Hepatocyte (in vitro differentiated cells): Measurements from ENCODE around the gene TMEM14C. TPM values are rescaled to one million over a fixed set of nuclear protein-coding genes. Genes with fewer than 3 reads are reported as not detected.
A peak's percentile ranks its signal among the peaks of the same experiment; 100 is the strongest.
"Not testable (repeated sequence)": the region's sequence is repeated elsewhere in the genome, so short reads cannot be mapped to it uniquely, and the experiment has no call there.

Experiments
- DNase-seq: peaks from one replicate; pipeline ENCODE4 v3.0.0-alpha.2; 2016; ENCODE audit warnings: low spot score
- H2AFZ ChIP-seq: fragments of 200-600 bp; sonication (generic); 2 replicates; pipeline ENCODE4 v1.6.0; 2016; ENCODE audit warnings: antibody characterized with exemption, mild to moderate bottlenecking
- H3K27ac ChIP-seq: fragments of 200-600 bp; sonication (generic); 2 replicates; pipeline ENCODE4 v1.5.1; 2016; ENCODE audit warnings: mild to moderate bottlenecking
- H3K27me3 ChIP-seq: fragments of 200-600 bp; sonication (generic); 2 replicates; pipeline ENCODE4 v1.6.1; 2016
- H3K36me3 ChIP-seq: fragments of 200-600 bp; sonication (generic); replicated peaks from 2 replicates; pipeline ENCODE4 v1.5.1; 2016; ENCODE audit warnings: low read depth; ENCODE audit not compliant: insufficient read depth
- H3K4me1 ChIP-seq: fragments of 200-600 bp; sonication (generic); 2 replicates; pipeline ENCODE4 v1.5.1; 2016; ENCODE audit warnings: mild to moderate bottlenecking, moderate library complexity; ENCODE audit not compliant: insufficient read depth
- H3K4me2 ChIP-seq: fragments of 200-600 bp; sonication (generic); 2 replicates; pipeline ENCODE4 v1.6.0; 2016
- H3K4me3 ChIP-seq: fragments of 200-600 bp; sonication (generic); 2 replicates; pipeline ENCODE4 v1.5.1; 2016; ENCODE audit warnings: mild to moderate bottlenecking
- H3K79me2 ChIP-seq: fragments of 200-600 bp; sonication (generic); 2 replicates; pipeline ENCODE4 v1.6.0; 2017; ENCODE audit warnings: mild to moderate bottlenecking
- H3K9me2 ChIP-seq: fragments of 200-600 bp; sonication (generic); replicated peaks from 2 replicates; pipeline ENCODE4 v1.6.0; 2017; ENCODE audit warnings: mild to moderate bottlenecking; ENCODE audit not compliant: insufficient read depth
- H3K9me3 ChIP-seq: fragments of 200-600 bp; sonication (generic); 2 replicates; pipeline ENCODE4 v1.5.1; 2016; ENCODE audit warnings: low read depth, mild to moderate bottlenecking
- H4K20me1 ChIP-seq: fragments of 200-600 bp; sonication (generic); 2 replicates; pipeline ENCODE4 v1.6.0; 2016; ENCODE audit warnings: mild to moderate bottlenecking; ENCODE audit not compliant: insufficient read depth, poor library complexity, severe bottlenecking
- CTCF ChIP-seq: fragments of 200-600 bp; sonication (generic); IDR thresholded peaks from 2 replicates; pipeline ENCODE4 v1.5.1; 2016; ENCODE audit warnings: antibody characterized with exemption, mild to moderate bottlenecking; ENCODE audit not compliant: poor library complexity
- EZH2 ChIP-seq: fragments of 200-600 bp; sonication (generic); IDR thresholded peaks from 2 replicates; pipeline ENCODE4 v1.6.1; 2016; ENCODE audit warnings: antibody characterized with exemption, mild to moderate bottlenecking, borderline replicate concordance
- EZH2phosphoT487 ChIP-seq: fragments of 200-600 bp; sonication (generic); IDR thresholded peaks from one replicate; pipeline ENCODE4 v1.6.1; 2018; ENCODE audit warnings: antibody characterized with exemption, mild to moderate bottlenecking, low read depth, moderate library complexity; ENCODE audit not compliant: unreplicated experiment, severe bottlenecking
- WGBS: methylation state at CpG from one replicate; pipeline ENCODE4 v1.1.6; 2016; ENCODE audit warnings: low lambda C conversion rate; ENCODE audit errors: missing lambda C conversion rate; 5-methylcytosine and 5-hydroxymethylcytosine counted together
- polyA plus RNA-seq: library from polyadenylated mRNA; unstranded; fragments of >200 nt; fragmentation: Nextera tagmentation; extraction: Ambion mirVana; gene quantifications from 2 replicates; pipeline ENCODE4 v1.2.1, GENCODE V29; 2016
- total RNA-seq: library from RNA; depleted of rRNA; stranded (reverse); fragments of >200 nt; gene quantifications from 2 replicates; pipeline ENCODE4 v1.2.3, GENCODE V29; 2014

Gene TMEM14C
- total and polyA plus RNA-seq, 2 experiments from 2014 or later = 155 to 176 TPM

DNA sequence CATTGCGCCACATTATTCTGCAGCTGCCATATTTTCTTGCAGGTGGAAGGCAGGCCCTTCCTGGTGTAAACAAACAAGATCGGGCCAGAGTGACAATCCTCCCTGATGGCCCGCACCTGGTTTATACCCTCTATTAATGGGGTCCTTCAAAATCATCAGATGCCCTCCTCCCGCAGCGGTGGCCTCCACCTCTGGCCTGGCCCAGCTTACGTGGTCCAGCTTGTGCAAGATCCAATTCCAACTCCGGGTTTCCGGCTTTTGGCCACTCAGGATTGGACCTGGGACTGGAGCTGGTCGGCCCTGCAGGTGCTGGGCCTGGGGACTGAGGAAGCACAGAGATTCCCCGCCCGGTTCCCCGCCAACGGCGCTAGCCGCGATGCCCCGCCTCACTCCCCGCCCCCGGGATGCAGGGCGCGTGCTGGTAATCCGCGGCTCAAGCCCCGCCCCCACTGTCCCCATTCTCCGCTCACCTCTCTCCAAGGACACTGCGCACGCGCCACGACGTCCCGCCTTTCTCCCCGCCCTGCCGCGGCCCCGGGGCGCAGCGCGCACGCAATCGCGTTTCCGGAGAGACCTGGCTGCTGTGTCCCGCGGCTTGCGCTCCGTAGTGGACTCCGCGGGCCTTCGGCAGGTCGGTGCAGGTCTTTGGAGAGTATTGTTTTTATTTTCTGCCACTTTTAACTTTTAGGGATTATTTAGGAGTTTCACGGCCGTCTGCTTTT is 24.5 kb downstream of the TMEM14C start, which contains the start of gene TMEM14B:
TSS of gene TMEM14B (plus strand) at position 555 of the 722 bp plus-strand sequence. CDS start 1,441 bp downstream, outside the sequence.
- TF ChIP-seq CTCF (no peak), EZH2 (no peak), EZH2phosphoT487 (no peak)
- DNase-seq = peak; percentile 100
- H3K4me2 ChIP-seq = peak within 1 kb of the TSS; percentile 88
- peak within 1 kb of the TSS; percentile 83 for H2AFZ ChIP-seq
- WGBS = 4% methylated on average over 37 of the region's 52 CpGs
- H3K9me2 ChIP-seq = no peaks in the 10 kb centered on the region
- H3K4me3 ChIP-seq = peak within 1 kb of the TSS; percentile 76
- H3K36me3 ChIP-seq = no peaks in the 10 kb centered on the region
- peaks cover 41% of the 10 kb centered on the region for H3K79me2 ChIP-seq
- H3K4me1 ChIP-seq = peaks cover 27% of the 10 kb centered on the region
- no peaks in the 10 kb centered on the region for H3K9me3 ChIP-seq
- peak within 1 kb of the TSS; percentile 84 for H3K27ac ChIP-seq
- no peaks in the 10 kb centered on the region for H3K27me3 ChIP-seq
- peaks cover 5% of the 10 kb centered on the region for H4K20me1 ChIP-seq

DNA sequence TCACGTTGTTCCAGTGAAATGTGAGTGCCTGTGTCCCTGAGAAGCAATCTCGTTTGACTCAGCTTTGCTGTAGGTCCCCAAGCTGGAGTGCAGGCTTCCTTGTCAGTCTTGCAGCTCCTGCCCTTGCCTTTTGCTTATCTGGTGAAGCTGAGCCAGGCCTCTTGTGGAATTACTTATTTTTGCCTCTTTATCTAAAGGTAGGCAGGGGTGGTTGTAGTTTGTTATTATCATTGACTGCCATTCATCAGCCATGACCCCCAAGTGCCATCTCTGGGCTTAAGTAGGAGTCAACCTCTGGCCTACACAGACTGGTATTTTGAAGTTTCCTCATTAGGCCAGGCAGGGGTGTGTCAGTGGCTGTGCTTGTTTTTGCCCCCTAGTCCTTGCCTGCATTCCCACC is 26.9 kb downstream of the TMEM14C start:
- H3K27ac ChIP-seq = peak overlapping the region; percentile 84
- no peak overlapping the region for H2AFZ ChIP-seq
- peaks cover 64% of the 10 kb centered on the region for H3K79me2 ChIP-seq
- H3K27me3 ChIP-seq = no peaks in the 10 kb centered on the region
- peaks cover 5% of the 10 kb centered on the region for H4K20me1 ChIP-seq
- H3K4me2 ChIP-seq = peak overlapping the region; percentile 88
- no peaks in the 10 kb centered on the region for H3K9me3 ChIP-seq
- H3K4me1 ChIP-seq = peaks cover 27% of the 10 kb centered on the region
- no peak for TF ChIP-seq CTCF
- TF ChIP-seq EZH2 = no peak
- WGBS = 35% methylated on average over 2 of the region's 2 CpGs
- DNase-seq = peak; percentile 17
- H3K36me3 ChIP-seq = no peaks in the 10 kb centered on the region
- no peaks in the 10 kb centered on the region for H3K9me2 ChIP-seq
- no peak overlapping the region for H3K4me3 ChIP-seq

- H3K27me3 ChIP-seq, DNase-seq, H2AFZ ChIP-seq, H3K36me3 ChIP-seq, H4K20me1 ChIP-seq, H3K4me3 ChIP-seq, H3K9me3 ChIP-seq, H3K9me2 ChIP-seq: not testable (repeated sequence)
- H3K4me1 ChIP-seq = peaks cover 27% of the 10 kb centered on the region
- peak overlapping the region; percentile 88 for H3K4me2 ChIP-seq
- H3K79me2 ChIP-seq = peaks cover 71% of the 10 kb centered on the region
- peak overlapping the region; percentile 84 for H3K27ac ChIP-seq
- 27% methylated on average over 6 of the region's 6 CpGs for WGBS
These were observed 27.7 kb downstream of the TMEM14C start for GRCh38 chr6:10750568-10750967.

DNA sequence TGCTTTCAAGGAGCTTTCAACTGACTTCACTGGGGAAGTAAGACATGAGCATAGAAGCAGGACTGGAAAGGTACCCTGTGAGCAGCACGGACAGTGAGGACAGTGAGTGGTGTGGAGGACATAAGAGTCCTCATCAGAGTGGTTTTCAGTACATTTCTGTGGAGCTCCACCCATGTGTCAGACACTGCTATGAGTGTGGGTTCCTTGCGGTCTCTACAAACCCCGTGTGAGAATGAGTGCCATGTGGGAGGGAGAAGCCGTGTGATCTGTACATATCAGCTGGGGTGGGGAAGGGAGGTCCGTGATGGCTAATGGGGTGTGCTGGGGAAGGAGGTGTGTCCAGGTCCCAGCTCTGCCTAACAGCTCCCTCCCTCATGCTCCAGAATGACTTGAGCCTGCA is 28.9 kb downstream of the TMEM14C start:
- H3K4me1 ChIP-seq = peaks cover 26% of the 10 kb centered on the region
- H3K27ac ChIP-seq, H2AFZ ChIP-seq, H3K36me3 ChIP-seq, H4K20me1 ChIP-seq, H3K27me3 ChIP-seq, H3K4me2 ChIP-seq, DNase-seq, H3K4me3 ChIP-seq, H3K9me3 ChIP-seq, H3K9me2 ChIP-seq: not testable (repeated sequence)
- 92% methylated on average over 5 of the region's 5 CpGs for WGBS
- H3K79me2 ChIP-seq = peaks cover 78% of the 10 kb centered on the region
